Gastroesophageal sphincter (tissue), 4 donors: ENCODE results near the gene AHRR. TPM values are rescaled to one million over a fixed set of nuclear protein-coding genes. Genes with fewer than 3 reads are reported as not detected.
A peak's percentile ranks its signal among the peaks of the same experiment; 100 is the strongest.

ENCODE experiments used
- ATAC-seq: fragments of 150-250 bp; one replicate; pipeline ENCODE4 v1.9.1; 2016; ENCODE audit warnings: mild to moderate bottlenecking, moderate library complexity
- H3K27ac ChIP-seq, 4 donors: fragments of 200-600 bp; sonication (generic) in 3 of 4; 1 replicate in 3 of 4; 2 replicates in 1 of 4; pipeline ENCODE4 v1.5.1; 2016 to 2019
- H3K27me3 ChIP-seq: fragments of 200-600 bp; sonication (generic); one replicate; pipeline ENCODE4 v1.5.1; 2019
- H3K36me3 ChIP-seq, 2 donors: fragments of 200-600 bp; sonication (generic); one replicate each; pipeline ENCODE4 v1.5.1; 2019; ENCODE audit warnings: control low read depth in 1 of 2
- H3K4me1 ChIP-seq, 3 donors: fragments of 200-600 bp; sonication (generic); 1 replicate in 2 of 3; 2 replicates in 1 of 3; pipeline ENCODE4 v1.5.1; 2016 to 2019; ENCODE audit warnings: control low read depth in 2 of 3
- H3K4me3 ChIP-seq, 2 donors: fragments of 200-600 bp; sonication (generic); one replicate each; pipeline ENCODE4 v1.5.1; 2019; ENCODE audit warnings: mild to moderate bottlenecking in 1 of 2, moderate library complexity in 1 of 2
- H3K9me3 ChIP-seq, 3 donors: fragments of 200-600 bp; sonication (generic); one replicate each; pipeline ENCODE4 v1.5.1; 2017 to 2019; ENCODE audit warnings: control low read depth in 2 of 3
- EP300 ChIP-seq: sonication (generic); formaldehyde crosslinking; IDR thresholded peaks from one replicate; pipeline ENCODE4 v1.6.1; 2017; ENCODE audit warnings: antibody characterized with exemption, mild to moderate bottlenecking
- POLR2A ChIP-seq, 2 donors: fragments of 450-650 bp; IDR thresholded peaks; one replicate each; pipeline ENCODE4 v1.6.1; 2017; ENCODE audit warnings: antibody characterized with exemption in 2 of 2, mild to moderate bottlenecking in 2 of 2, moderate library complexity in 1 of 2
- POLR2AphosphoS5 ChIP-seq: sonication (generic); formaldehyde crosslinking; IDR thresholded peaks from one replicate; pipeline ENCODE4 v1.6.1; 2017; ENCODE audit warnings: antibody characterized with exemption
- WGBS, 2 donors: methylation state at CpG; one replicate each; pipeline ENCODE4 v1.1.5; 2018; ENCODE audit warnings: low coverage in 1 of 2; 5-methylcytosine and 5-hydroxymethylcytosine counted together
- total RNA-seq, 4 donors: library from RNA; depleted of rRNA; stranded (reverse); fragments of >200 nt; gene quantifications; one replicate each; pipeline ENCODE4 v1.1.0, GENCODE V29; 2016
- TF ChIP-seq, protein P1 (sequence below), 4 experiments: fragments of 200-600 bp in 2 of 4; fragments of 450-650 bp in 2 of 4; sonication (generic) in 1 of 4; IDR thresholded peaks; one replicate each; pipeline ENCODE4 v1.5.1; 2017 to 2019; ENCODE audit warnings: antibody characterized with exemption in 4 of 4, mild to moderate bottlenecking in 2 of 4, moderate library complexity in 2 of 4

Gene AHRR
- total RNA-seq, 4 donors from 2014 or later: 0.15 to 1.7 (median 0.45) TPM

DNA sequence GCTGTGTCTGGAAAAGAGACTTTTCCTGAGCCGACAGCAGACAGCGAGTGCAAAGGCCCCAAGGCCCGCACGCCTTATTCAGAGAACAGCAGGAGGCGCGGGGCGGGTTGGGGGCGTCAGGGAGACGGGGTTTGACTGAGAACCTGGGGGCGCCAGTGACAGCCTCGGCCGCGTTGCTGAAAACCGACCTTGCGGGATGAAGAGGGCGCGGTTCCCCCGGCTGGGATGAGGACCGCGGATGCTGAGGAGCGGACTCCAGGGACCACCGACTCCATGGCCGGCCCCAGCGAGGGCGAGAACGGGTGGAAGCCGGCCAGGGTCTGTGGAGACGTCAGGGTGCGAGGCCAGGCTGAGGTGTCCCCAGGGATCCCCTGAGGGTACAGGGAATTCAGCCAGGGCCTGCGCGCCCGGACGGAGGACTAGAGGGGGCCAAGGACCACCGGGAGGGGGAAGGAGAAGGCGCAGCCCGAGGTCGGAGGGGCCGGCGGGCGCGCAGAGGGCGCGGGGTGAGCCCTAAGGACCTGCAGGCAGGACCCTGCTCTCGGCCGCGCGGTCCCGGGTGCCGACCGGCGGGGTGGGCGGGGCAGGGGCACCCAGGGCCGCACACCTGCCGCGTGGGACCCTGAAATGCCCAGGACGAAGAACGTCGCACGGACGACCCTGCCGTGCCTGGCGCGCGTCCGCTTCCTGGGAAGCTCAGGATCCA lies 837 bp upstream of the AHRR start:
- Histone ChIP-seq H3K4me3 (peak overlapping the region; percentile 10 to 50), H3K9me3 (no peaks in the 10 kb centered on the region), H3K36me3 (peaks cover 0 to 20% of the 10 kb centered on the region in 2 donors), H3K4me1 (peaks cover 0 to 27% (median 16%) of the 10 kb centered on the region in 3 donors), H3K27ac (no peak overlapping the region), H3K27me3 (peaks cover 75% of the 10 kb centered on the region)
- WGBS, 2 donors: 1 to 2% methylated on average over 10 to 24 of the region's 65 CpGs
- no peak for TF ChIP-seq POLR2AphosphoS5
- TF ChIP-seq, protein P1, sequence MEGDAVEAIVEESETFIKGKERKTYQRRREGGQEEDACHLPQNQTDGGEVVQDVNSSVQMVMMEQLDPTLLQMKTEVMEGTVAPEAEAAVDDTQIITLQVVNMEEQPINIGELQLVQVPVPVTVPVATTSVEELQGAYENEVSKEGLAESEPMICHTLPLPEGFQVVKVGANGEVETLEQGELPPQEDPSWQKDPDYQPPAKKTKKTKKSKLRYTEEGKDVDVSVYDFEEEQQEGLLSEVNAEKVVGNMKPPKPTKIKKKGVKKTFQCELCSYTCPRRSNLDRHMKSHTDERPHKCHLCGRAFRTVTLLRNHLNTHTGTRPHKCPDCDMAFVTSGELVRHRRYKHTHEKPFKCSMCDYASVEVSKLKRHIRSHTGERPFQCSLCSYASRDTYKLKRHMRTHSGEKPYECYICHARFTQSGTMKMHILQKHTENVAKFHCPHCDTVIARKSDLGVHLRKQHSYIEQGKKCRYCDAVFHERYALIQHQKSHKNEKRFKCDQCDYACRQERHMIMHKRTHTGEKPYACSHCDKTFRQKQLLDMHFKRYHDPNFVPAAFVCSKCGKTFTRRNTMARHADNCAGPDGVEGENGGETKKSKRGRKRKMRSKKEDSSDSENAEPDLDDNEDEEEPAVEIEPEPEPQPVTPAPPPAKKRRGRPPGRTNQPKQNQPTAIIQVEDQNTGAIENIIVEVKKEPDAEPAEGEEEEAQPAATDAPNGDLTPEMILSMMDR (IDR thresholded peaks at IDR 0.05): no peak
- no peak for ATAC-seq

- Histone ChIP-seq H3K4me3 (peak overlapping the region; percentile 10 to 50), H3K9me3 (no peaks in the 10 kb centered on the region), H3K36me3 (peaks cover 0 to 8% of the 10 kb centered on the region in 2 donors), H3K27me3 (peaks cover 85% of the 10 kb centered on the region), H3K4me1 (peaks cover 0 to 27% (median 16%) of the 10 kb centered on the region in 3 donors), H3K27ac (peak overlapping the region in 1 of 4 donors; percentile 48)
- WGBS, 2 donors: no CpG with 5 or more reads among the region's 67 CpGs
- TF ChIP-seq, protein P1 (IDR thresholded peaks at IDR 0.05): no peak
- TF ChIP-seq POLR2A (IDR thresholded peaks at IDR 0.05) (no peak), POLR2AphosphoS5 (no peak), EP300 (no peak)
- ATAC-seq: no peak
Observed at GRCh38 chr5:321726-322251, 275 bp downstream of the AHRR start.

DNA sequence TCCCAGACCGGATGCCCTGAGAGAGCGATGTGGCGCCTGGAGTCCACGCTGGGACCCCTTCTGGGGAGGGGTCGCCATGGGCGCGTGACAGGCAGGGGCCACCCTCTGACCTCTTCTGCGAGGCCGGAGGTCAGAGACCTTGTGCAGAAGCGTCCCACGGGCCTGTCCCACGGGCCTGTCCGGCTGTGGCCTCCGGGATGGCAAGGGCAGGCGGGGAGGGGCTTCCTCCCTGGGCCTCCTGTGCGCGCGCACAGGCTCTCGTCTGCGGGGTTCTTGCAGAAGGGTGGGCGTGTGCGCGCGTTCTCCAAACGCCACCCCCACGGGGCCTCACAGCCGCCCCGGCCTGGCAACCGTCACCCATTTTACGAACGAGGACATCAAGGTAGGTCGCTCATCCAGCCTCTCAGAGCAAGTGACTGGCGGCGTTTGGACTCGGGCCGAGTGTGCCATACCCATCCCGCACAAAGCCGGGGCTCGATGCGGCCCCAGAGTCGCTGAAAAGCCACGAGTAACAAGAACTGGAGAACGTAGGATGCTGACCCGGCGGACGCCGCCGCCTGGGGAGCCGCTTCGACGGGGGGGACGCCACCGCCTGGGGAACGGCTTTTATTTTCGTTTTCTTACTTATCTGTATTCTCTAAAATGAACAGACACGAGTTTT lies 897 bp downstream of the AHRR start:
- peaks cover 85% of the 10 kb centered on the region for H3K27me3 ChIP-seq
- ATAC-seq: no peak
- WGBS, 2 donors: 23 to 59% methylated on average over 4 to 21 of the region's 56 CpGs

GRCh38 chr5:322942-323879 lies 1.7 kb downstream of the AHRR start:
- no peak for ATAC-seq
- Histone ChIP-seq H3K36me3 (no peaks in the 10 kb centered on the region), H3K27ac (no peak overlapping the region), H3K9me3 (no peaks in the 10 kb centered on the region), H3K4me3 (no peak overlapping the region), H3K27me3 (peaks cover 85% of the 10 kb centered on the region), H3K4me1 (peaks cover 0 to 27% (median 16%) of the 10 kb centered on the region in 3 donors)
- WGBS, 2 donors: 64 to 77% methylated on average over 9 to 11 of the region's 30 CpGs
- TF ChIP-seq, protein P1 (IDR thresholded peaks at IDR 0.05): no peak
- TF ChIP-seq POLR2A (IDR thresholded peaks at IDR 0.05) (no peak), EP300 (no peak)

More for the DNA sequence above, 897 bp downstream of the AHRR start:
- H3K9me3 ChIP-seq: no peaks in the 10 kb centered on the region
- TF ChIP-seq, protein P1 (IDR thresholded peaks at IDR 0.05): no peak
- no peak for TF ChIP-seq POLR2A (IDR thresholded peaks at IDR 0.05)
- TF ChIP-seq POLR2AphosphoS5: no peak
- no peak for TF ChIP-seq EP300
- H3K4me1 ChIP-seq: peaks cover 0 to 27% (median 16%) of the 10 kb centered on the region in 3 donors
- H3K4me3 ChIP-seq: peak overlapping the region; percentile 10 to 50
- peak overlapping the region in 1 of 4 donors; percentile 48 for H3K27ac ChIP-seq
- H3K36me3 ChIP-seq: peaks cover 0 to 2% of the 10 kb centered on the region in 2 donors
